Myometrial cell (primary cell): Measurements from ENCODE around the gene CT45A1. TPM values are rescaled to one million over a fixed set of nuclear protein-coding genes. Genes with fewer than 3 reads are reported as not detected.

ENCODE experiments used
- total RNA-seq: library from RNA; depleted of rRNA; stranded (reverse); fragments of >200 nt; gene quantifications from 2 replicates; pipeline ENCODE4 v1.2.3, GENCODE V29; 2015

The CT45A1 gene, protein sequence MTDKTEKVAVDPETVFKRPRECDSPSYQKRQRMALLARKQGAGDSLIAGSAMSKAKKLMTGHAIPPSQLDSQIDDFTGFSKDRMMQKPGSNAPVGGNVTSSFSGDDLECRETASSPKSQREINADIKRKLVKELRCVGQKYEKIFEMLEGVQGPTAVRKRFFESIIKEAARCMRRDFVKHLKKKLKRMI
- total RNA-seq, result not detected in 2 replicates

DNA sequence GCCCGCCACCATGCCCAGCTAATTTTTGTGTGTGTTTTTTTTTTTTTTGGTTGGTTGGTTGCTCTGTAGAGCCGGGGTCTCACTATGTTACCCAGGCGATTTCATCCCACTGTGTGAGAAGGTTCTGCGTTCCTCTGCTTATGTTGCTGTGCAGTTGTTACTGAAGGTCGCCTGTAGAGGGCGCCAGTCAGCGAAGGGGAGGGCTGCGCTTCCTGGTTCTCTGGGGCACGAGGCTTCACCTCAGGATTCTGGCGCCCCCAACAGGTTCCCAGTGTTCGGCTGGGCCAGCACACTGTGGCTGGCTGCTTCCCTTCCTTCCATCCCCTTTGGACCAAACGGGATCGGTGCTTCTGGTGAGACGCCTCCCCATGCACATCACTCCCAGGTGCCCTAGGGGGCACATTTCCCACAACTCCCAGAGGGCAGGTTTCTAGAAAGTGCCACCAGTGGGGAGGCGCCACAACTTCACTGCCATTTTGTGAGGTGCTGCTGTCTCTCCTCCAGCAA lies at the start of gene CT45A1:
TSS of gene CT45A1 (plus strand) at position 457 of the 507 bp plus-strand sequence. CDS start 5,302 bp downstream, outside the sequence.

DNA sequence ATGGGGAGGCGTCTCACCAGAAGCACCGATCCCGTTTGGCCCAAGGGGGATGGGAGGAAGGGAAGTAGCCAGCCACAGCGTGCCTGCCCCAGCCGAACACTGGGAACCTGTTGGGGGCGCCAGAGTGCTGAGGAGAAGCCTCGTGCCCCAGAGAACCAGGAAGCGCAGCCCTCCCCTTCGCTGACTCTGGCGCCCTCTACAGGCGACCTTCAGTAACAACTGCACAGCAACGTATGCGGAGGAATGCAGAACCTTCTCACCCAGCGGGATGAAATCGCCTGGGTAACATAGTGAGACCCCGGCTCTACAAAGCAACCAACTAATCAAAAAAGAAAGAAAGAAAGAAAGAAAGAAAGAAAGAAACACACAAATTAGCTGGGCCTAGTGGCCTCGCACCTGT lies 54.7 kb downstream of the CT45A1 start, which contains the start of gene CT45A3:
TSS of gene CT45A3 (minus strand) at position 101 of the 400 bp plus-strand sequence. CDS start 3,747 bp downstream, outside the sequence.

Other genes with a start within 250 kb of the CT45A1 start
- 1.4 and 1.6 TPM in 2 replicates for gene INTS6L, start 193.0 kb upstream of the CT45A1 start, total RNA-seq
- not detected in 2 replicates for gene CT45A3, start 54.6 kb downstream of the CT45A1 start, total RNA-seq
- gene CT45A5, start 71.9 kb downstream of the CT45A1 start, total RNA-seq, result not detected in 2 replicates
- gene CT45A6, start 89.1 kb downstream of the CT45A1 start, total RNA-seq, result not detected in 2 replicates
- gene CT45A2, start 106.4 kb downstream of the CT45A1 start, total RNA-seq, result not detected in 2 replicates
- not detected in 2 replicates for gene CT45A7, start 123.6 kb downstream of the CT45A1 start, total RNA-seq
- not detected in 2 replicates for gene CT45A8, start 140.9 kb downstream of the CT45A1 start, total RNA-seq
- gene CT45A9, start 158.2 kb downstream of the CT45A1 start, total RNA-seq, result not detected in 2 replicates
- not detected in 2 replicates for gene CT45A10, start 179.8 kb downstream of the CT45A1 start, total RNA-seq
- not detected in 2 replicates for gene SAGE1, start 180.1 kb downstream of the CT45A1 start, total RNA-seq